Inflammatory macrophage treated with lipopolysaccharide for 4 hours (primary cell): ENCODE data around the gene DHODH.
"Not testable (repeated sequence)": the region's sequence is repeated elsewhere in the genome, so short reads cannot be mapped to it uniquely, and the experiment has no call there.

Experiments used
- DNase-seq: peaks from one replicate; pipeline ENCODE4 v3.0.0-alpha.2; 2020

The DHODH gene

DNA sequence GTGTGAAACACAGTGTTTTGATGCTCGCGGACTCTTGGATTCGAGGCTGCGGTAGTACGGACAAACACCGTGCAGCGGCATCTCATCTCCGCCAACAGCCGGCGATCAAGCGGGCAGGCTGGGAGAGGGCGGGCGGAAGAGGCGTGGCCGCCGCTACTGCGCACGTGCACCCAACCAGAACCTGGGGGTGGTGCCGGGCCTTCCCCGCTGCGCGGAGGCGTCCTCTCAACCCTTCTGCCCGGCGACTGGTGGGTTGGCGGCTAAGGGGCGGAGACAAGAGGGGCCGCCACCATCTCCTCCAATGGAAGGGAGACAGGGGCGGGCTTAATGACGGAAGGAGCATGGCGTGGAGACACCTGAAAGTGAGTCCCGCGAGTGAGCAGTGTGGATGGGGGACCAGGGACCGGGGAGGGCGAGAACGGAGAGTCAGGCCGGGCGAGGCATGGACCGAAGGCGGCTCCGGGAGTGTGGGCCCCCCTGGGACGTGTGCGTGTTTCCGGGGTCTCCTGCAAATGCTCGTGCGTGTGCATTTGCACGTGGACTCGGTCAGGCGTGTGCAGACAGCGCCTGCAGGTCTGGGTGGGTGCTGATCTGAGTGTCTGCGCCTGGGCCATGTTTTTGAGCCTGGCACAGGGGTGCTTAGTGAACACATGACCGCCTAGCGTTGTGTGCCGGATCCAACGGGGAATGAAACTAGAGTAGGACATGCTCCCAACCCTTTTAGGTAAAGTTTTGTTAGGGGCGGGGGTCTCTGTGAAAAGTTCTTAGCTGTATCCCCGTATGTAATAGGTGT is at the start of gene DHODH:
TSS of gene DHODH (plus strand) at position 321 of the 793 bp plus-strand sequence. CDS start at position 342, 21 bp downstream.
- DNase-seq: peak; percentile 98

DNA sequence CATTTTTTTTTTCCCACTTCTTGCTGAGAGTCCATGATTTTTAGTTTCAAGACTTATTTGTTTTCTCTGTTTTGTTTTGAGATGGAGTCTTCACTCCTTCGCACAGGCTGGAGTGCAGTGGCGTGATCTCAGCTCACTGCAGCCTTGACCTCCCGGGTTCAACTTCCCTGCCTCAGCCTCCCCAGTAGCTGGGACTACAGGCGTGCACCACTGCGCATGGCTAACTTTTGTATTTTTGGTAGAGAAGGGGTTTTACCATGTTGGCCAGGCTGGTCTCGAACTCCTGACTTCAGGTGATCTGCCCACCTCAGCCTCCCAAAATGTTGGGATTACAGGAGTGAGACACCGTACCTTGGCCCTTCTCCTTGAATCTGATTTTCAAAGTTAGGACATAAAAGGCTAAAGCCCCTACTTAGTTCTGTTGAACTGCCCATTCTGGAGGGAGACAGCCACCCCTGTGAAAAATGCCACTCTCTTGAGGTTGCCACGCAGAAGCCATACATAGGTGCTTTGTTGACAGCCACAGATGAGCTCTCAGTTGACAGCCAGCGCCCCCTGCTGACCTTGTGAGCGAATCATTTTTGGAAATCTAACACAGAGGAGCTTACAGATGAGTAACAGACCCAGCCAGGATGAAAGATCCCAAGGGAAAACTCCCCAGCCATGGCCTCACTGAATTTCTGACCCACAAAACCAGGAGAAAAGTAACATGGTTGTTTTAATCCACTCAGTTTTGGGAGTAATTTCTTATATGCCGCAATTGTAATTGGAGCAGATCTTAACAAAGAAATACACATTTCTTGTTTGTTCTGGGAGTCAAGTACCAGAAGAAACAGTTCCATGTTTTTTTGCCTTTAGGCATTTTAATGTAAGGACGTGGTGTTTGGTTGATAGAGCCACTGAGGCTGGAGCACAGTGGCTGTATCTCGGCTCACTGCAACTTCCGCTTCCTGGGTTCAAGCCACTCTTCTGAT is 47.2 kb upstream of the DHODH start:
- DNase-seq: peak; percentile 78

DNA sequence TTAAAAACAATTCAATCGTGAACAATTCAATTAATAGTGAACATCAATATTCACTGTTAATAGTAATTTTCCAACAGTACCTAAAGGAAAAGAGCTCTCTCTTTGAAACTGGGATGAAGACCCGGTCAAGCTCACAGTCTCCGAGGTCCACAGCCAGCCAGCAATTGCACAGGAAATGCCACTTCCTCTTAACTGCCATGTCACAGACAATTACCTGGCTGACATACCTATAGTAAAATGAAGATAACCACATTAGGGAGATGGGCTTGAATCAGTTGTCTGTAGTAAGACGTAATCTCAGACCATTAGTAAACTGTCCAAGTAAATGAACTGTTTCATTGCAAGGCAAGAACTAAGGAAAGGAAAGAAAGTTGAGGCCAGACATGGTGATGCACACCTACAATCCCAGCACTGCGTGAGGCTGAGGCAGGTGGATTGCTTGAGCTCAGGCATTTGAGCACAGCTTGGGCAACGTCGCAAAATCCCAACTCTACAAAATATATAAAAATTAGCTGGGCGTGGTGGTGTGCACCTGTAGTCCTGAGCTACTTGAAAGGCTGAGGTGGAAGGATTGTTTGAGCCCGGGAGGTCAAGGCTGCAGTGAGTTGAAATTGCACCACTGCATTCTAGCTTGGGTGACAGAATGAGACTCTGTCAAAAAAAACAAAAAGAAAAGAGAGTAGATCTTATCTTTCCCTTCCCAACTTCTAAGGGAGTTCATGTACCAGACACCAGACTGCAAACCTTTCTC is 45.2 kb upstream of the DHODH start:
- DNase-seq: no peak

DNA sequence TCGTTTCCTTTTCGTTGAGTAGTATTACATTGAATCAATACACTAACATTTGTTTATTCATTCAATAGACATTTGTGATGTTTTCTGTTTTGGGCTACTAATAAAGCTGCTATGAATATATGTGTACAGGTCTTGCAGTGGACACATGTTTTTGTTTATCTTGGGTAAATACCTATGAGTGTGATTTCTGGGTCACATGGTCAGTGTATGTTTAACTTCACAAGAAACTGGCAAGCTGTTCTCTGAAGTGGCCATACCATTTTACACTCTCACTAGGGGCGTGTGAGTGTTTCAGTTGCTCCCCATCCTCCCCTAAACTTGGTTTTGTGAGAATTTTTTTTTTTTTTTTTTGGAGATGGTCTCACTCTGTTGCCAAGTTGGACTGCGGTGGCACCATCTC is 43.3 kb upstream of the DHODH start:
- no peak for DNase-seq

DNA sequence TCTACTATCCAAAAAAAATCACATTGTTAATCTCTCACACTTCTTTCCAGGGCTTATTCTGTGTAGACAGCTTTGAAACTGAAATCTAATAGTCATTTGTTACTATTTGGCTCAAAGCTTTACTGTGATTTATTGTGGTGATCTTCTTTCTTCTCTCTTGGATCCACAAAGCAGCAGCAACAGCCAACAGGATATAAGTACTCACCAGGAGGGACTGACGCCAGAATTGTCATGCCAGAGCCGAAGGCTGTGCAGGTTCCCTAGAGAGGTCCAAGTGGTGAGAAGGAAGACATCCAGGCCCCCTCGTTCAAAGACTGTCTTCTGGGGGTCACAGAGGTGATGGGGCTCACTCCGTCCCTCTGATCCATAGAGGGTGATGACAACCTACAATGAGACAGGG is 41.6 kb upstream of the DHODH start:
- no peak for DNase-seq

DNA sequence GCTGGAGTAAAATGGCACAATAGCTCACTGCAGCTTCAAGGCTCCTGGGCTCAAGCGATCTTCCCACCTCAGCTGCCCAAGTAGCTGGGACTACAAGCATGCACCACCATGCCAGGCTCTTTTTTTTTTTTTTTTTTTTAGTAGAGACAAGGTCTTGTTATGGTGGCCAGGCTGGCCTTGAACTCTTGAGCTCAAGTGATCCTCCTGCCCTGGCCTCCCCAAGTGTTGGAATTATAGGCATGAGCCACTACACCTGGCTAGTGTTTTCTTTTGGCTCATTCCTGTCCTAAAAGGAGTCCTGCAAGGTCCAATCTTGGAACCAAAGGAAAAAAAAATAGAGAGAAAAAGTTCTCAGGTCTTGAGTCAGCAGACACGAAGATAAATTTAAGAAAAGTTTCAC is 39.2 kb upstream of the DHODH start:
- no peak for DNase-seq

DNA sequence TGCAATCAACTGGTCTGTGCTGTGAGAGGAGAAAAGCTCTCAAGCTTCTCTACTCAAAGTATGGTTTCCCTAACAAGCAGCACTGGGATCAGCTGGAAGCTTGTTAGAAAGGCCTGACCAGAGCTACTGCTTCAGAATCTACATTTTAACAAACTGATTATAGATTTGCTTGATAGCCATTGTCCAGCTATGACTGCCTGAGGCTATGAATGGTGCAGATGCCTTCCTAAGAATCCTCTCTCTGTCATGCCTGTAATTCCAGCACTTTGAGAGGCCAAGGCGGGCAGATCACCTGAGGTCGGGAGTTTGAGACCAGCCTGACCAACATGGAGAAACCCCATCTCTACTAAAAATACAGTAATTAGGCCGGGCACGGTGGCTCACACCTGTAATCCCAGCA is 37.0 kb upstream of the DHODH start:
- DNase-seq: no peak

DNA sequence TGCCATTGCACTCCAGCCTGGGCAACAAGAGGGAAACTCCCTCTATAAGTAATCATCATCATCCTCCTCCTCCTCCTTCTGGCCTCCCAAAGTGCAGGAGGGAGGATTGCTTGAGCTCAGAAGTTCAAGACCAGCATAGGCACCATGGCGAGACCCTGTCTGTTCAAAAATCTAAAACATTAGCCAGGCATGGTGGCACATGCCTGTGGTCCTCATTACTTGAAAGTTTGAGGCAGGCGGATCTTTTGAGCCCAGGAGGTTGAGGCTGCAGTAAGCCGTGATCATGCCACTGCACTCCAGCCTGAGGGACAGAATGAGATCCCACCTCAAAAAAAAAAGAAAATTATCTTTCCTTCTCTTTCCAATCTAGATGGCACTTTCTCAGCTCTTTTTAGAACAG is 36.2 kb upstream of the DHODH start:
- no peak for DNase-seq

DNA sequence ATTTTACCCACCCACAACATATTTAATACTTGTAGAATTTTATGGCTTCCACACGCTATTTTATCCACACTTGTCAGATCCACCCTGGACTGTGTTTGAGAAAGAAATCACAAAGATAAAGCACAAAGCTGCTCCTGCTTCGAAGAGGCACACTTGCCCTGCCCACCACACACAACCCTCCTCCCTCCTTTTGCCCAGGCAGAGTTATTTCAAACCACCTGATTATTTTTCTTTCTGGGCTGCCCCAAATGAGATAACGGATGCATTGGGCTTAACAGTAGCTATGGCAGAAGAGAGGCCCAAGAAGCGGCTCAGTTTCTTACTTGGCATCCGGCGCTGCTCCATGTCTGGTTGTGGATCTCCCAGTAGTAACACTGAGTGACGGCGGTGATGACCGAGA is 35.5 kb upstream of the DHODH start:
- DNase-seq: no peak

DNA sequence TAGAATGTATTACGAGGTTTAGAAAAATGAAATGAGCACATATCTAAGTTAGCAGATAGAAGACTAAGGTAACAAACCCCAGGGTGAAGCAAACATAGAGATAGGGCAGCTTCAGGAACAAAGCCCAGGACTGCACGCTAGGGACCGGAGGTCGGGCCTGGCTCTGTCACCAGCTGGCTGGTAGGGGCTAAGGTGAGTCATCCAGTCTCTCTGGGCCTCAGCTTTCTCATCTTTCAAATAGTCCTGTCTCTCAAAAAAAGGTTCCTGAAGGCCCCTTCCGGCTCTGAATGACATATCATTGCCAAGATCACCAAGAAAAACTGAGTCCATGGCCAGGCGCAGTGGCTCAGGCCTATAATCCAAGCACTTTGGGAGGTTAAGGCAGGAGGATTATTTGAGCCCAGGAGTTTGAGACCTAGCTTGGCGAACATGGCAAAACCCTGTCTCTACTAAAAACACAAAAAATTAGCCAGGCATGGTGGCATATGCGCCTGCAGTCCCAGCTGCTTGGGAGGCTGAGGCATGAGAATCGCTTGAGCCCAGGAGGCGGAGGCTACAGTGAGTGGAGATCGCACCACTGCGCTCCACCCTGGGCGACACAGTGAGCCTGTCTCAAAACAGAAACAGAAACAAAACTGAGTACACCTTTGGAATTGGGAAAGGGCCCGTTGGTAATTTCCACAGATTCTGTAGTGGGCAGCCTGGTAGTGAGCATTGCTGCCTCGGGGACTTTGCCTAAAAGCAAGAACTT is 34.3 kb upstream of the DHODH start:
- no peak for DNase-seq

DNA sequence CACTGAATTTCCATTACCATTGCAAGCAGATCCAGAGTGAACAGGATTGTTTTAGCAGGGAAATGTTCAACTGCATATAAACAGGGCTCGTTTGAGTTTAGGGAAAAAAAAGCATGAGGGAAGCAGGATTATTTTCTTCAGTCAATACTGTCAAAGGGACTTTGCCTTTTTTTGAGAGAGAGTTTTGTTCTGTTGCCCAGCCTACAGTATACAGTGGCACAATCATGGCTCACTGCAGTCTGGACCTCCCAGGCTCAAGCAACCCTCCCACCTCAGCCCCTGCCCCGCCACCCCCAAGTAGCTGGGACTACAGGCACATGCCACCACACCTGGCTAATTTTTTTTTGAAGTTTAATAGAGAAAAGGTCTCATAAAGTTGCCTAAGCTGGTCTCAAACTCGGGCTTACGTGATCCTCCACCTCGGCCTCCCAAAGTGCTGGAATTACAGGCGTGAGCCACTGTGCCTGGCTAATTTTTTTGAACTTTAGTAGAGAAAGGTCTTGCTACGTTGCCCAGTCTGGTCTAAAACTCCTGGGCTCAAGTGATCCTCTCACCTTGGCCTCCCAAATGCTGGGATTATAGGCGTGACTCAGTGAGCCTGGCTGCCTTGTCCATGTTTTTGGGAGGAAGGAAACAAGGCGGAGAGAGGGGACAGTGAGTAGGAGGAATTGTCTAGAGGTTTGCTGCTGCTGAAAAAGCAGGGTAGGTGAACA is 23.1 kb upstream of the DHODH start:
- DNase-seq: no peak

DNA sequence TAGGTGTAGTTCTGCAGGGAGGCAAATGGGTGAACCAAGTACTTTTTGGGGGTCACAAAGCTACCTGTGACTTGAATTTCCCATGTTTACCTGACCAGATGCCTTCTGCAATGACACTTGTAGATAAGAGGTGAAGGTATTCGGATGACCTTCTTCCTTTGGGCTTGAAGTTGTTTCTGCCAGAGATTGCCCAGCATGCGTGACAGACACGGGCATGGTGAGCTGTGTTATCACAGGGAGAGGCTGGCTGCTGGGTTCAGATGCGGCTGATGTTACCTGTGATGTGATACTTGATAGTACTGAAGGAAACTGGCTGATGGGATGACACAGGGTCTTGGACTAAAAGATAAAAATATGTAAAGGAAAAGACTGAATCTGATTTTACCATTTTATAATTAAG is 22.4 kb upstream of the DHODH start:
- DNase-seq: no peak

DNA sequence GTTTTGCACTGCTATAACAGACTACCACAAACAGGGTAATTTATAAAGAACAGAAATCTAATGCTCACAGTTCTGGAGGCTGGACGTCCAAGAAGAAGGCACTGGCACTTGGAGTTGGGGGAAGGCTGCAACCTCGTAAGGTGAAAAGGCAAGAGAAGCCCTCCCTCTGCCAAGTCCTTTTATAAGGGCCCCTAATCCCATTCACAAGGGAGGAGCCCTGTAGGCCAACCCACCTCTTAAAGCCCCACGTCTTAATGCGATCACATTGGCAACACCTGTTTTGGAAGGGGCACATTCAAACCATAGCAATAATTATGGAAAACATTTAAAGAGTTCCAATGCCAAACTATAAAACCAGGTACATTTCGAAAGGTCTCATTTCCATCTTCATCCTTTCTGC is 13.5 kb upstream of the DHODH start:
- no peak for DNase-seq

DNA sequence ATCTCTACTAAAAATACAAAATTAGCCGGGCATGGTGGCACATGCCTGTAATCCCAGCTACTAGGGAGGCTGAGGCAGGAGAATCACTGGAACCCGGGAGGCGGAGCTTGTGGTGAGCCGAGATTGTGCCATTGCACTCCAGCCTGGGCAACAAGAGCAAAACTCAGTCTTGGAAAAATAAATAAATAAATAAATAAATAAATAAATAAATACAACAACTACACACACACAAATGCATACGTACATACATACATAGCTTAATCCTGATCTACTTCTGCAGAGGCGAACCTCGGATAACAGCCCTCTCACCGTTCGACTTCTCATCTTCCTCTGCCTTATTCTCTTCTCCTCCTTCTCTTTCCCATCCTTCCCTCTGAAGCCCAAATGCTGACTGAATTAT is 11.0 kb upstream of the DHODH start:
- DNase-seq: not testable (repeated sequence)

DNA sequence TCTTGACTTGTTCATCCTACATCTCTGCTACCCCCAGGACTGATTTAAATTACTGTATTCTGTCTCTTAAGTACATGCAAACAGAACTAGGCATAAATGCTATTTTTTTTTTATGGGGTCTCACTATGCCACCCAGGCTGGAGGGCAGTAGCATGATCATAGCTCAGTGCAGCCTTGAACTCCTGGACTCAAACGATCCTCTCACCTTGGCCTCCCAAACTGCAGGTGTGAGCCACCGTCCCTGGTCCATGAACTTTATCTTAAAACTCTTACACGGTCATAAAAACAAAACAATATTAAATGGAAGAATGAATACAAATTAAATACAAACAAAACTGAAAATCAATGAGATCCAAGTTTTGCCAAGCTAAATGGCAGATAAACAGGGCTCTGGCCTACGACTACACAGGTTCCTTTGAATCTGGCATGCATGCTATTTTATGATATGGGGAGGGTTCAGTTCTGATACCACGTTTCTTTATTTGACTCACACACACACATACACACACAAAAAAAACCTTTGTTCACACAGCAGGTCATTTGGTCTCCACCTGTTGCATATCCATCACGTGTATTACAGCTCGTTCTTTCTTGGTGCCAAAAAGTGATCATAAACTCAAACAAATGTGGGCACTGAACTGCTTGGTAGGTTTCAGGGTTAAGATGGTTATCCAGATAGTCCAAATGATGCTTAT is 7.2 kb upstream of the DHODH start:
- no peak for DNase-seq

DNA sequence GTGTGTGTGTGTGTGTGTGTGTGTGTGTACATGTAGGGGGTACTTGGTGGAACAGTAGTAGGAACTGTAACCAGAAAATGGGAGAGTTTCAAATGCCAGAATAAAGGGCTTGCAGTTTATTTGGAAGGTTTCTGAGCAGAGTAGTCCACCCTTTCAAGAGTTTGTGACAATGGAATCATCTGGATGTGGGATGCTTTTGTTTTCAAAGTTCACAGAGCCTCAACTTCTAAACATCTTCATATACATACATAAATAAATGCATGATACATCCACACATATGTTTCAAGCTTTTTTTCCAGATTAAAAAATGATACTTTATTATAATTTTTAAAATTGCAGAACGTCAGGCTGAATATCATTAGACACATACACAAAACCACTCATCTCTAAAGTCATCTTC is 5.9 kb upstream of the DHODH start:
- DNase-seq: no peak

DNA sequence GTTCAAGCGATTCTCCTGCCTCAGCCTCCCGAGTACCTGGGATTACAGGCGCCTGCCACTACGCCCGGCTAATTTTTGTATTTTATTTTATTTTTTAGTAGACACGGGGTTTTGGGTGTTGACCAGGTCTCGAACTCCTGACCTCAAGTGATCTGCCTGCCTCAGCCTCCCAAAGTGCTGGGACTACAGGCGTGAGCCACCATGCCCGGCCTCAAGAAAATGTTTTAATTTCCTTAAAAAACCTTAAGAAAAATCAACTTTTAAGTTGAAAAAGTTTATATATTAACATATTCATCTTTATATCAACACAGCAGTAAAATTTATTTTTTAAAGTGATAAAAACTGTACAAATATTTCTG is 500 bp upstream of the DHODH start:
- not testable (repeated sequence) for DNase-seq

DNA sequence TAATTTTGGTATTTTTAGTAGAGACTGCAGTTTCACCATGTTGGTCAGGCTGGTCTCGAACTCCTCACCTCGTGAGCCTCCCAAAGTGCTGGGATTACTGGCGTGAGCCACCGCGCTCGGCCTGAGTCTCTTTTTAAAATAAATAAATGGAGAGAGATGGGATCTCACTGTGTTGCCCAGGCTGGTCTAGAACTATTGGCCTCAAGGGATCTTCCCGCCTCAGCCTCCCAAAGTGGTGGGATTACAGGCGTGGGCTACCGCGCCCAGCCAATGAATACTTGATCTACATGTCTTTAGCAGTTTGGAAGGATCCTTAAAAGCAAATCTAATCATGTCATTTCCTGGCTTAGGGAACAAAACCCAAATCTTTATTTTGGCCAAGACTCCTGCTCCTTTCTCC is 1.2 kb downstream of the DHODH start:
- DNase-seq: no peak

DNA sequence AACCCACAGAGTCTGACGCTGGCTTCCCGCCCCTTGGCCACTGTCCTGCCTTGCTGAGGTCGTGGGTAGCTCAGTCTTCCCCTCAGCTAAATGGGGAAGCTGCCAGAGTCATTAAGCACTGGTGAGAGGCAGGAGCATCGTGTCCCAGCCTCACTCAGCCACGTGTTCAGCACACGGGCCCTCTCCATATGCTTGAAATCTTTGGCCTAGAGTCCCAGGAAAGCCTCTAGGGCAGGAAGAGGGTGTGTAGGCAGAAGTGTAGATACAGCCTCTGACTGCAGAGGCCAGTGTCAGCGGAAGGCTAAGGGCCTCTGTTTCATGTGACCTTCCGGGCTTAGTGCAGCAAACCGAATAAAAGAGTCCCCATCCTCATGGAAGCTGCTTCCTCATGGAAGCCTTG is 4.1 kb downstream of the DHODH start:
- DNase-seq: no peak

DNA sequence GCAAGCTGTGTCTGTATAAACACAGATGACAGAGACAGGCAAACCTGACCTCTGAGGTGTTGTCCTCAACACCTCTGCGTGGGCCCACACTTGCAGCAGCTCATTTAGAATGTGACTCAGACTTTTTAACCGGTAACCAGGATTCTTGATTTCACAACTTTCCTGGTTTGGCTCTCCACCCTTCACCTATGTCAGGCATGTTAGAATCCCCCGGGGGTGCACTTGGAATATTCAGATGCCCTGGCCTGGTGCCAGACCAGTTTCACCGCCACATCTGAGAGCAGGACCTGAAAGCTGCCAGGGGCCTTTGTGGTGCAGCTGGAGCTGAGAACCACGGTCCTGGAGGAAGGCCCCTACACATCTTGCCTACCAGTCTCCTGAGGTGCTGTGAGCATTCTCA is 4.8 kb downstream of the DHODH start:
- no peak for DNase-seq

DNA sequence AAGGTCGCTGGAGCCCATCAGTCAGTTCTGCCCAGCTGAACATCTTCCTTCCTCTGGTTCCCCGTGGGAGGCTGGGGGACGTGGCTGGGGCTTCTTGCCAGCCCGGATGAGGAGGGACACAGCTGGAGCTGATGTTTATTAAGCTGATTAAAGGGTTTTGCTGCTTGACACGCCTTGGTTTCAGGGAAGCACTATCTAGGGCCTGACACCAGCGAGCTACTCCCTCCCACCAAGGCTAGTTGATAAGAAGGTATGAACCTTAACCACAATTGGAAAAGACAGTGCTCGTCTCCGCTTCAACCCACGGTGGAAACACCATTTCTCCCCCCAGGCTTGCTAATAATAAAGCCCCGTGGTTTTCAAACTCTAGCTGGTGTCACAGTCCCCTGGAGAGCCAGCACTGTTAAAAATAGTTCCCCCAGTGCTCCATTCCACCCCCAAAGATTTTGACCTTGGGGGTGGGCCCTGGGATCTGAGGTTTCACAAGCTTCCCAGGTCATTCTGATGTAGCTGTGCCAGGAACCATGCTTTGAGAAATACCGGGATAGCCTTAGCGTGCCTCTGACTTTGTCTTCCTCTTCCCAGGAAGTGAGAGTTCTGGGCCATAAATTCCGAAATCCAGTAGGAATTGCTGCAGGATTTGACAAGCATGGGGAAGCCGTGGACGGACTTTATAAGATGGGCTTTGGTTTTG is 5.5 kb downstream of the DHODH start:
- no peak for DNase-seq
